Skeletal muscle tissue (tissue), 4 donors: ENCODE data around the gene CANT1. TPM values are rescaled to one million over a fixed set of nuclear protein-coding genes. Genes with fewer than 3 reads are reported as not detected.

ENCODE experiments used
- H3K27ac ChIP-seq: one replicate; pipeline ENCODE4 v1.7.0; 2013; ENCODE audit warnings: mild to moderate bottlenecking, low read depth, low read length, inconsistent platforms
- H3K27me3 ChIP-seq, 3 donors: one replicate each; pipeline ENCODE4 v1.7.0; 2013; ENCODE audit warnings: low read length in 3 of 3; ENCODE audit not compliant: control insufficient read depth in 3 of 3, insufficient read depth in 3 of 3
- H3K36me3 ChIP-seq, 3 donors: one replicate each; pipeline ENCODE4 v1.7.0; 2013; ENCODE audit warnings: low read length in 3 of 3; ENCODE audit not compliant: control insufficient read depth in 3 of 3, insufficient read depth in 3 of 3
- H3K4me1 ChIP-seq, 3 donors: one replicate each; pipeline ENCODE4 v1.7.0; 2013; ENCODE audit warnings: low read length in 3 of 3, mild to moderate bottlenecking in 3 of 3; ENCODE audit not compliant: control insufficient read depth in 3 of 3, insufficient read depth in 3 of 3
- H3K4me3 ChIP-seq, 3 donors: one replicate each; pipeline ENCODE4 v1.7.0; 2013; ENCODE audit warnings: low read length in 3 of 3
- H3K9ac ChIP-seq, 3 donors: one replicate each; pipeline ENCODE4 v1.7.0; 2013; ENCODE audit warnings: low read length in 3 of 3, mild to moderate bottlenecking in 3 of 3, moderate library complexity in 2 of 3, low read depth in 1 of 3
- H3K9me3 ChIP-seq, 3 donors: one replicate each; pipeline ENCODE4 v1.7.0; 2013; ENCODE audit warnings: low read length in 3 of 3; ENCODE audit not compliant: control insufficient read depth in 3 of 3
- total RNA-seq: library from RNA; depleted of rRNA; stranded (reverse); fragments of >200 nt; gene quantifications from one replicate; pipeline ENCODE4 v1.2.3, GENCODE V29; 2014
- donor health status: Osteomylitis.

The CANT1 gene
- total RNA-seq, 1 donor from 2014 or later, result 21.9 TPM

- Histone ChIP-seq H3K4me3 (no peak overlapping the region), H3K9ac (peak overlapping the region in 1 of 3 donors; percentile 33), H3K9me3 (no peaks in the 10 kb centered on the region), H3K27ac (peak overlapping the region; percentile 40), H3K36me3 (peaks cover 0 to 4% (median 0%) of the 10 kb centered on the region in 3 donors), H3K4me1 (peaks cover 22 to 23% (median 22%) of the 10 kb centered on the region in 3 donors), H3K27me3 (peaks cover 6 to 28% (median 9%) of the 10 kb centered on the region in 3 donors)
Measured at GRCh38 chr17:79048826-79049755, 39.5 kb upstream of the CANT1 start.

- Histone ChIP-seq H3K36me3 (peaks cover 0 to 4% (median 0%) of the 10 kb centered on the region in 3 donors), H3K9me3 (no peaks in the 10 kb centered on the region), H3K27ac (peak overlapping the region; percentile 69), H3K27me3 (peaks cover 9 to 28% (median 9%) of the 10 kb centered on the region in 3 donors), H3K4me1 (peaks cover 22 to 23% (median 22%) of the 10 kb centered on the region in 3 donors), H3K4me3 (peak overlapping the region in 2 of 3 donors; percentile 29 to 30), H3K9ac (peak overlapping the region in 2 of 3 donors; percentile 25 to 33)
Measured at GRCh38 chr17:79047923-79048825, 38.6 kb upstream of the CANT1 start.

GRCh38 chr17:79047291-79047920 lies 37.8 kb upstream of the CANT1 start:
- peaks cover 0 to 4% (median 0%) of the 10 kb centered on the region in 3 donors for H3K36me3 ChIP-seq
- H3K27ac ChIP-seq, result peak overlapping the region; percentile 69
- H3K4me1 ChIP-seq, result peaks cover 22 to 28% (median 25%) of the 10 kb centered on the region in 3 donors
- H3K9me3 ChIP-seq, result no peaks in the 10 kb centered on the region
- peaks cover 9 to 28% (median 9%) of the 10 kb centered on the region in 3 donors for H3K27me3 ChIP-seq
- H3K9ac ChIP-seq, result peak overlapping the region in 2 of 3 donors; percentile 25 to 33
- H3K4me3 ChIP-seq, result peak overlapping the region in 2 of 3 donors; percentile 29 to 30

GRCh38 chr17:79046916-79047280 lies 37.3 kb upstream of the CANT1 start:
- Histone ChIP-seq H3K9ac (no peak overlapping the region), H3K4me1 (peaks cover 22 to 30% (median 28%) of the 10 kb centered on the region in 3 donors), H3K36me3 (peaks cover 0 to 4% (median 0%) of the 10 kb centered on the region in 3 donors), H3K27me3 (peaks cover 9 to 28% (median 9%) of the 10 kb centered on the region in 3 donors), H3K9me3 (no peaks in the 10 kb centered on the region), H3K27ac (peak overlapping the region; percentile 69), H3K4me3 (no peak overlapping the region)

- Histone ChIP-seq H3K36me3 (peaks cover 0 to 4% (median 0%) of the 10 kb centered on the region in 3 donors), H3K27ac (peak overlapping the region; percentile 69), H3K27me3 (peaks cover 9 to 28% (median 9%) of the 10 kb centered on the region in 3 donors), H3K9ac (peak overlapping the region in 2 of 3 donors; percentile 45 to 57), H3K4me1 (peaks cover 22 to 31% (median 28%) of the 10 kb centered on the region in 3 donors), H3K9me3 (no peaks in the 10 kb centered on the region), H3K4me3 (peak overlapping the region in 2 of 3 donors; percentile 22 to 48)
Measured at GRCh38 chr17:79046197-79046915, 36.8 kb upstream of the CANT1 start.

- Histone ChIP-seq H3K9me3 (no peaks in the 10 kb centered on the region), H3K27me3 (peaks cover 9 to 28% (median 9%) of the 10 kb centered on the region in 3 donors), H3K9ac (peak overlapping the region in 1 of 3 donors; percentile 45), H3K4me1 (peaks cover 22 to 31% (median 28%) of the 10 kb centered on the region in 3 donors), H3K36me3 (peaks cover 0 to 4% (median 0%) of the 10 kb centered on the region in 3 donors), H3K4me3 (peak overlapping the region in 2 of 3 donors; percentile 22 to 48), H3K27ac (no peak overlapping the region)
Measured at GRCh38 chr17:79045842-79046196, 36.3 kb upstream of the CANT1 start.

GRCh38 chr17:79045001-79045729 lies 35.6 kb upstream of the CANT1 start:
- Histone ChIP-seq H3K9me3 (no peaks in the 10 kb centered on the region), H3K27me3 (peaks cover 8 to 24% (median 9%) of the 10 kb centered on the region in 3 donors), H3K9ac (no peak overlapping the region), H3K27ac (no peak overlapping the region), H3K4me3 (no peak overlapping the region), H3K36me3 (peaks cover 0 to 4% (median 0%) of the 10 kb centered on the region in 3 donors), H3K4me1 (peaks cover 22 to 31% (median 28%) of the 10 kb centered on the region in 3 donors)

- H3K4me1 ChIP-seq, result peaks cover 22 to 31% (median 28%) of the 10 kb centered on the region in 3 donors
- H3K9me3 ChIP-seq, result no peaks in the 10 kb centered on the region
- no peak overlapping the region for H3K4me3 ChIP-seq
- H3K9ac ChIP-seq, result no peak overlapping the region
- H3K27ac ChIP-seq, result no peak overlapping the region
- H3K36me3 ChIP-seq, result peaks cover 0 to 2% (median 0%) of the 10 kb centered on the region in 3 donors
- H3K27me3 ChIP-seq, result peaks cover 4 to 22% (median 9%) of the 10 kb centered on the region in 3 donors
Measured at GRCh38 chr17:79044462-79044861, 34.9 kb upstream of the CANT1 start.
